Brain microvascular endothelial cell (primary cell): ENCODE data around the gene P2RY2.

Experiments used
- DNase-seq: peaks from one replicate; pipeline ENCODE4 v3.0.0-alpha.2; 2020
- H3K27ac ChIP-seq: fragments of 250-450 bp; sonication (Bioruptor Pico); 2 replicates; pipeline ENCODE4 v1.5.1; 2020; ENCODE audit warnings: mild to moderate bottlenecking, moderate library complexity
- H3K27me3 ChIP-seq: fragments of 250-450 bp; sonication (Bioruptor Pico); replicated peaks from 2 replicates; pipeline ENCODE4 v1.5.1; 2020; ENCODE audit warnings: mild to moderate bottlenecking
- H3K36me3 ChIP-seq: fragments of 250-450 bp; sonication (Bioruptor Pico); replicated peaks from 2 replicates; pipeline ENCODE4 v1.5.1; 2020; ENCODE audit warnings: mild to moderate bottlenecking
- H3K4me3 ChIP-seq: 2 replicates; pipeline ENCODE4 v1.5.1; 2011; ENCODE audit warnings: low read depth, mild to moderate bottlenecking, control low read depth, low read length, moderate library complexity
- CTCF ChIP-seq: IDR thresholded peaks from 2 replicates; pipeline ENCODE4 v1.5.1; 2011; ENCODE audit warnings: low read depth, mild to moderate bottlenecking, moderate library complexity, low read length, control low read depth, inconsistent platforms; ENCODE audit errors: missing control alignments
- in situ Hi-C: cut with HindIII; loops from 2 replicates; pipeline ENCODE4 v1.10.0; 2017; ENCODE audit warnings: low sequenced_read_pairs, low pct_ligation_motif_present

The P2RY2 gene

GRCh38 chr11:73189315-73189714 is 28.8 kb upstream of the P2RY2 start:
- Histone ChIP-seq H3K36me3 (no peaks in the 10 kb centered on the region), H3K27me3 (no peaks in the 10 kb centered on the region), H3K4me3 (no peak overlapping the region), H3K27ac (no peak overlapping the region)
- no peak for DNase-seq
- no peak for TF ChIP-seq CTCF
- in situ Hi-C loops: loop anchor here (25.0 kb wide), 1 partner anchor 352 kb away; no protein-coding TSS in a partner anchor

GRCh38 chr11:73189723-73190556 is 28.1 kb upstream of the P2RY2 start:
- no peak for TF ChIP-seq CTCF
- no peak overlapping the region for H3K27ac ChIP-seq
- in situ Hi-C loops: loop anchor here (25.0 kb wide), 1 partner anchor 353 kb away; no protein-coding TSS in a partner anchor
- H3K36me3 ChIP-seq: no peaks in the 10 kb centered on the region
- no peak overlapping the region for H3K4me3 ChIP-seq
- no peak for DNase-seq
- no peaks in the 10 kb centered on the region for H3K27me3 ChIP-seq

GRCh38 chr11:73190557-73190885 is 27.6 kb upstream of the P2RY2 start:
- in situ Hi-C loops: loop anchor here (25.0 kb wide), 1 partner anchor 353 kb away; no protein-coding TSS in a partner anchor
- H3K36me3 ChIP-seq: no peaks in the 10 kb centered on the region
- no peak overlapping the region for H3K27ac ChIP-seq
- TF ChIP-seq CTCF: no peak
- no peak overlapping the region for H3K4me3 ChIP-seq
- no peak for DNase-seq
- no peaks in the 10 kb centered on the region for H3K27me3 ChIP-seq

GRCh38 chr11:73191151-73191550 is 26.9 kb upstream of the P2RY2 start:
- Histone ChIP-seq H3K4me3 (no peak overlapping the region), H3K27ac (no peak overlapping the region), H3K27me3 (no peaks in the 10 kb centered on the region), H3K36me3 (no peaks in the 10 kb centered on the region)
- in situ Hi-C loops: loop anchor here (25.0 kb wide), 1 partner anchor 354 kb away; no protein-coding TSS in a partner anchor
- no peak for DNase-seq
- TF ChIP-seq CTCF: no peak

GRCh38 chr11:73192272-73192671 is 25.8 kb upstream of the P2RY2 start:
- in situ Hi-C loops: loop anchor here (25.0 kb wide), 1 partner anchor 355 kb away; no protein-coding TSS in a partner anchor
- no peak overlapping the region for H3K27ac ChIP-seq
- H3K4me3 ChIP-seq: no peak overlapping the region
- no peak for TF ChIP-seq CTCF
- H3K27me3 ChIP-seq: no peaks in the 10 kb centered on the region
- no peaks in the 10 kb centered on the region for H3K36me3 ChIP-seq
- DNase-seq: no peak
